UCSD-AML1 (cell line): ENCODE results near the gene NTMT1.

Source experiments
- DNase-seq: peaks from one replicate; lab custom pipeline; 2025; ENCODE audit not compliant: unreplicated experiment; lab: John Stamatoyannopoulos, UW

NTMT1 gene

GRCh38 chr9:129596541-129597331, 29.2 kb upstream of the NTMT1 start:
- no peak for DNase-seq

- DNase-seq, result peak; percentile 48
Measured at GRCh38 chr9:129597355-129598088, 28.4 kb upstream of the NTMT1 start.

- DNase-seq, result no peak
Measured at GRCh38 chr9:129598089-129598596, 27.8 kb upstream of the NTMT1 start.

- no peak for DNase-seq
Measured at GRCh38 chr9:129601082-129601674, 24.8 kb upstream of the NTMT1 start.

GRCh38 chr9:129602598-129603415, 23.2 kb upstream of the NTMT1 start:
- peak; percentile 37 for DNase-seq

GRCh38 chr9:129604056-129604765, 21.8 kb upstream of the NTMT1 start:
- no peak for DNase-seq

- DNase-seq, result no peak
Measured at GRCh38 chr9:129604766-129605163, 21.2 kb upstream of the NTMT1 start.

GRCh38 chr9:129606161-129607026, 19.6 kb upstream of the NTMT1 start:
- no peak for DNase-seq

GRCh38 chr9:129607027-129607387, 19.0 kb upstream of the NTMT1 start:
- DNase-seq, result no peak

- no peak for DNase-seq
Measured at GRCh38 chr9:129608561-129609481, 17.1 kb upstream of the NTMT1 start.

- no peak for DNase-seq
Measured at GRCh38 chr9:129609486-129610212, 16.3 kb upstream of the NTMT1 start.

- no peak for DNase-seq
Measured at GRCh38 chr9:129610213-129610472, 15.8 kb upstream of the NTMT1 start.

GRCh38 chr9:129610473-129611306, 15.3 kb upstream of the NTMT1 start:
- peak; percentile 71 for DNase-seq

- no peak for DNase-seq
Measured at GRCh38 chr9:129611307-129611800, 14.6 kb upstream of the NTMT1 start.

- DNase-seq, result no peak
Measured at GRCh38 chr9:129612123-129612522, 13.8 kb upstream of the NTMT1 start.

GRCh38 chr9:129612815-129613519, 13.0 kb upstream of the NTMT1 start:
- no peak for DNase-seq
